Measurements from ENCODE around the gene RGS5. TPM values are rescaled to one million over a fixed set of nuclear protein-coding genes. Genes with fewer than 3 reads are reported as not detected.

Gene RGS5
- total RNA-seq, 1 experiment from 2014 or later: 4.6 TPM

GRCh38 chr1:163163163-163163562 lies 39.6 kb downstream of the RGS5 start:
- ChIA-PET CTCF (interaction anchor here (1.5 kb wide), 1 partner anchor 12 kb away, joined by 6 read pairs; no protein-coding TSS in a partner anchor), POLR2A (no interaction called here)
- intact Hi-C loops (cut with micrococcal nuclease): no loop called here

GRCh38 chr1:163162381-163162914 lies 40.3 kb downstream of the RGS5 start:
- no peak overlapping the region for H3K4me2 ChIP-seq (ENCODE audit: low read length)
- no peaks in the 10 kb centered on the region for H4K20me1 ChIP-seq (ENCODE audit: insufficient read depth)
- no peak overlapping the region for H3K9ac ChIP-seq (ENCODE audit: low read length)
- H3K79me2 ChIP-seq (ENCODE audit: insufficient read depth, low read length): no peaks in the 10 kb centered on the region
- BruUV-seq (replicated peaks): no TSS peak
- no peak overlapping the region for H3K27ac ChIP-seq (ENCODE audit: low read depth, low read length)
- ChIA-PET POLR2A (no interaction called here), CTCF (interaction anchor here (1.5 kb wide), 1 partner anchor 13 kb away, joined by 6 read pairs; no protein-coding TSS in a partner anchor), RAD21 (ENCODE audit: low non-redundant PET in 1 of 2, low total read pairs in 2 of 2, uncharacterized antibody in 2 of 2, unreplicated experiment in 2 of 2) (no interaction called here)
- peaks cover 6 to 11% of the 10 kb centered on the region in 2 experiments for H3K4me1 ChIP-seq (ENCODE audit: control insufficient read depth in 1 of 2, insufficient read depth in 2 of 2, low read length in 2 of 2)
- no peak overlapping the region for H3K4me3 ChIP-seq (replicated peaks in 1 of 2; ENCODE audit: low read depth in 1 of 2, low read length in 2 of 2)
- no peak for DNase-seq (ENCODE audit: low read depth, low spot score)
- H2AFZ ChIP-seq (ENCODE audit: low read depth, low read length, poor library complexity, severe bottlenecking): no peak overlapping the region
- H3K27me3 ChIP-seq (ENCODE audit: insufficient read depth, low read length): no peaks in the 10 kb centered on the region
- H3K9me3 ChIP-seq (ENCODE audit: control insufficient read depth in 1 of 2, insufficient read depth in 1 of 2, low read depth in 1 of 2, low read length in 2 of 2): no peaks in the 10 kb centered on the region
- ATAC-seq: no peak
- no peaks in the 10 kb centered on the region for H3K36me3 ChIP-seq (ENCODE audit: control insufficient read depth in 1 of 2, insufficient read depth in 2 of 2, low read length in 2 of 2)
- intact Hi-C loops (cut with micrococcal nuclease): no loop called here
- H3K9me2 ChIP-seq (ENCODE audit: insufficient read depth): no peaks in the 10 kb centered on the region
- TF ChIP-seq EZH2 (IDR thresholded peaks at IDR 0.05): no peak
- no peak for TF ChIP-seq REST (IDR thresholded peaks at IDR 0.05; ENCODE audit: low read depth)
- no peak for TF ChIP-seq ZNF274 (IDR thresholded peaks at IDR 0.05; ENCODE audit: low read depth, low read length)
- no peak for TF ChIP-seq TCF7L2 (IDR thresholded peaks at IDR 0.05; ENCODE audit: borderline replicate concordance, extremely low read depth, insufficient read depth, insufficient read length)
- TF ChIP-seq CBX3 (IDR thresholded peaks at IDR 0.05; ENCODE audit: low read depth): no peak
- no peak for TF ChIP-seq JUND (IDR thresholded peaks at IDR 0.05)
- TF ChIP-seq POLR2A (IDR thresholded peaks at IDR 0.05; ENCODE audit: borderline replicate concordance, extremely low read depth, insufficient read depth, insufficient read length): no peak
- no peak for TF ChIP-seq POLR2AphosphoS5 (IDR thresholded peaks at IDR 0.05; ENCODE audit: low read depth, low read length)
- no peak for TF ChIP-seq ZFX (IDR thresholded peaks at IDR 0.05)
- no peak for TF ChIP-seq CTCF (IDR thresholded peaks at IDR 0.05 in 2 of 3, conservative IDR thresholded peaks at IDR 0.05 in 1 of 3; ENCODE audit: borderline replicate concordance in 1 of 3, insufficient read depth in 1 of 3, low read depth in 2 of 3, low read length in 2 of 3)
- no peak for TF ChIP-seq RAD21 (IDR thresholded peaks at IDR 0.05; ENCODE audit: low read depth)
- TF ChIP-seq MAX (IDR thresholded peaks at IDR 0.05): no peak
- no peak for TF ChIP-seq SIN3A (IDR thresholded peaks at IDR 0.05; ENCODE audit: low read depth)

More at GRCh38 chr1:163163163-163163562, 39.6 kb downstream of the RGS5 start:
- Histone ChIP-seq H4K20me1 (ENCODE audit: insufficient read depth) (no peaks in the 10 kb centered on the region), H3K79me2 (ENCODE audit: insufficient read depth, low read length) (no peaks in the 10 kb centered on the region), H3K27ac (ENCODE audit: low read depth, low read length) (no peak overlapping the region), H3K27me3 (ENCODE audit: insufficient read depth, low read length) (no peaks in the 10 kb centered on the region), H2AFZ (ENCODE audit: low read depth, low read length, poor library complexity, severe bottlenecking) (no peak overlapping the region), H3K36me3 (ENCODE audit: control insufficient read depth in 1 of 2, insufficient read depth in 2 of 2, low read length in 2 of 2) (no peaks in the 10 kb centered on the region), H3K9me2 (ENCODE audit: insufficient read depth) (no peaks in the 10 kb centered on the region), H3K9ac (ENCODE audit: low read length) (no peak overlapping the region), H3K4me2 (ENCODE audit: low read length) (no peak overlapping the region), H3K9me3 (ENCODE audit: control insufficient read depth in 1 of 2, insufficient read depth in 1 of 2, low read depth in 1 of 2, low read length in 2 of 2) (no peaks in the 10 kb centered on the region), H3K4me1 (ENCODE audit: control insufficient read depth in 1 of 2, insufficient read depth in 2 of 2, low read length in 2 of 2) (peaks cover 12 to 18% of the 10 kb centered on the region in 2 experiments), H3K4me3 (replicated peaks in 1 of 2; ENCODE audit: low read depth in 1 of 2, low read length in 2 of 2) (no peak overlapping the region)
- DNase-seq (ENCODE audit: low read depth, low spot score) (no peak), ATAC-seq (no peak)
- RAD21 ChIA-PET (ENCODE audit: low non-redundant PET in 1 of 2, low total read pairs in 2 of 2, uncharacterized antibody in 2 of 2, unreplicated experiment in 2 of 2): no interaction called here
- TF ChIP-seq RAD21 (IDR thresholded peaks at IDR 0.05; ENCODE audit: low read depth) (no peak), ELF1 (IDR thresholded peaks at IDR 0.05; ENCODE audit: borderline replicate concordance, low read depth) (no peak), SRF (IDR thresholded peaks at IDR 0.05; ENCODE audit: low read depth) (no peak), CBX3 (IDR thresholded peaks at IDR 0.05; ENCODE audit: low read depth) (no peak), POLR2AphosphoS5 (IDR thresholded peaks at IDR 0.05; ENCODE audit: low read depth, low read length) (no peak), YY1 (IDR thresholded peaks at IDR 0.05; ENCODE audit: extremely low read depth, insufficient replicate concordance, low read depth, low read length) (no peak), ZFX (IDR thresholded peaks at IDR 0.05) (no peak), FOSL1 (IDR thresholded peaks at IDR 0.05; ENCODE audit: low read depth) (no peak), SIN3A (IDR thresholded peaks at IDR 0.05; ENCODE audit: low read depth) (no peak), SP1 (IDR thresholded peaks at IDR 0.05; ENCODE audit: low read depth) (no peak)
- BruUV-seq (replicated peaks): no TSS peak

All from HCT116 (cell line).